H9 (cell line): Measurements from ENCODE around the gene TRABD2B. TPM values are rescaled to one million over a fixed set of nuclear protein-coding genes. Genes with fewer than 3 reads are reported as not detected.

Experiments used
- DNase-seq: peaks from one replicate; pipeline ENCODE4 v3.0.0-alpha.2; 2017
- H2AFZ ChIP-seq: one replicate; pipeline ENCODE4 v1.6.1; 2013; ENCODE audit warnings: mild to moderate bottlenecking, low read length, control low read depth, moderate library complexity
- H2AK5ac ChIP-seq: 2 replicates; pipeline ENCODE4 v1.6.1; 2013; ENCODE audit warnings: low read length, control low read depth, mixed read lengths; ENCODE audit not compliant: insufficient read length
- H2BK120ac ChIP-seq: one replicate; pipeline ENCODE4 v1.6.1; 2013; ENCODE audit warnings: low read depth, mild to moderate bottlenecking, low read length, control low read depth, inconsistent platforms; ENCODE audit not compliant: poor library complexity, severe bottlenecking
- H2BK12ac ChIP-seq: 2 replicates; pipeline ENCODE4 v1.6.1; 2013; ENCODE audit warnings: low read length, control low read depth, mixed read lengths, low read depth; ENCODE audit not compliant: insufficient read length
- H2BK15ac ChIP-seq: 2 replicates; pipeline ENCODE4 v1.6.1; 2013; ENCODE audit warnings: low read depth, low read length, control low read depth
- H2BK20ac ChIP-seq: one replicate; pipeline ENCODE4 v1.6.1; 2013; ENCODE audit warnings: low read depth, mild to moderate bottlenecking, low read length, control low read depth, inconsistent platforms; ENCODE audit not compliant: poor library complexity, severe bottlenecking
- H2BK5ac ChIP-seq: 2 replicates; pipeline ENCODE4 v1.6.1; 2013; ENCODE audit warnings: low read length, control low read depth, mixed read lengths; ENCODE audit not compliant: insufficient read length
- H3K14ac ChIP-seq: 2 replicates; pipeline ENCODE4 v1.6.1; 2013; ENCODE audit warnings: low read length, control low read depth; ENCODE audit not compliant: insufficient read depth
- H3K18ac ChIP-seq: 2 replicates; pipeline ENCODE4 v1.6.1; 2013; ENCODE audit warnings: low read depth, mild to moderate bottlenecking, mixed read lengths, low read length, control low read depth; ENCODE audit not compliant: insufficient read length
- H3K23ac ChIP-seq: 2 replicates; pipeline ENCODE4 v1.6.1; 2013; ENCODE audit warnings: low read length, control low read depth, mixed read lengths, low read depth; ENCODE audit not compliant: insufficient read length
- H3K23me2 ChIP-seq: 2 replicates; pipeline ENCODE4 v1.6.1; 2013; ENCODE audit warnings: low read depth, mild to moderate bottlenecking, mixed read lengths, low read length, control low read depth; ENCODE audit not compliant: insufficient read length, poor library complexity, severe bottlenecking
- H3K27ac ChIP-seq: 2 replicates; pipeline ENCODE4 v1.5.1; 2013; ENCODE audit warnings: low read length, control low read depth, mixed read lengths, low read depth; ENCODE audit not compliant: insufficient read length
- H3K27me3 ChIP-seq: 2 replicates; pipeline ENCODE4 v1.6.1; 2013; ENCODE audit warnings: low read length, control low read depth, inconsistent platforms; ENCODE audit not compliant: insufficient read depth
- H3K4ac ChIP-seq: 2 replicates; pipeline ENCODE4 v1.6.1; 2013; ENCODE audit warnings: low read depth, mild to moderate bottlenecking, control low read depth, inconsistent platforms, low read length, moderate library complexity
- H3K4me1 ChIP-seq: 2 replicates; pipeline ENCODE4 v1.6.1; 2013; ENCODE audit warnings: low read length, control low read depth, inconsistent platforms; ENCODE audit not compliant: insufficient read depth
- H3K4me2 ChIP-seq: 2 replicates; pipeline ENCODE4 v1.6.1; 2013; ENCODE audit warnings: low read length, control low read depth, mixed read lengths; ENCODE audit not compliant: insufficient read length, insufficient read depth
- H3K56ac ChIP-seq: 2 replicates; pipeline ENCODE4 v1.6.1; 2013; ENCODE audit warnings: low read depth, mild to moderate bottlenecking, mixed read lengths, low read length, control low read depth; ENCODE audit not compliant: insufficient read length
- H3K79me1 ChIP-seq: 2 replicates; pipeline ENCODE4 v1.6.1; 2013; ENCODE audit warnings: low read depth, mild to moderate bottlenecking, moderate library complexity, low read length, control low read depth, inconsistent platforms; ENCODE audit not compliant: insufficient read depth, poor library complexity, severe bottlenecking
- H3K79me2 ChIP-seq: 2 replicates; pipeline ENCODE4 v1.6.1; 2013; ENCODE audit warnings: low read length, control low read depth, inconsistent platforms; ENCODE audit not compliant: insufficient read depth
- H3K9ac ChIP-seq: 2 replicates; pipeline ENCODE4 v1.6.1; 2013; ENCODE audit warnings: low read length, control low read depth, mixed read lengths; ENCODE audit not compliant: insufficient read length; ENCODE audit errors: extremely low read depth
- H3K9me3 ChIP-seq: one replicate; pipeline ENCODE4 v1.6.1; 2013; ENCODE audit warnings: low read depth, low read length, inconsistent platforms; ENCODE audit not compliant: control insufficient read depth
- H3T11ph ChIP-seq: one replicate; pipeline ENCODE4 v1.6.1; 2013; ENCODE audit warnings: mild to moderate bottlenecking, low read length, control low read depth, inconsistent platforms
- H4K20me1 ChIP-seq: one replicate; pipeline ENCODE4 v1.6.1; 2013; ENCODE audit not compliant: control insufficient read depth, insufficient read length, insufficient read depth
- H4K5ac ChIP-seq: 2 replicates; pipeline ENCODE4 v1.6.1; 2013; ENCODE audit warnings: low read depth, mild to moderate bottlenecking, mixed read lengths, low read length, control low read depth; ENCODE audit not compliant: insufficient read length
- H4K8ac ChIP-seq: replicated peaks from 2 replicates; pipeline ENCODE4 v1.6.1; 2013; ENCODE audit warnings: low read length, control low read depth, mixed read lengths, low read depth; ENCODE audit not compliant: insufficient read length
- H4K91ac ChIP-seq: 2 replicates; pipeline ENCODE4 v1.6.1; 2013; ENCODE audit warnings: low read depth, mild to moderate bottlenecking, moderate library complexity, mixed read lengths, low read length, control low read depth; ENCODE audit not compliant: insufficient read length
- H3K27ac Mint-ChIP-seq, 3 experiments: 2 replicates in 2 of 3; 3 replicates in 1 of 3; pipeline ENCODE4 v1.8.0; 2020 to 2021; ENCODE audit warnings: mixed read lengths in 3 of 3, mild to moderate bottlenecking in 1 of 3, moderate library complexity in 1 of 3
- H3K27me3 Mint-ChIP-seq: 2 replicates; pipeline ENCODE4 v1.8.0; 2021; ENCODE audit warnings: low read depth, mild to moderate bottlenecking, moderate library complexity, mixed read lengths
- H3K36me3 Mint-ChIP-seq, 3 experiments: 2 replicates in 2 of 3; 3 replicates in 1 of 3; pipeline ENCODE4 v1.8.0; 2020 to 2021; ENCODE audit warnings: low read depth in 3 of 3, mixed read lengths in 3 of 3; ENCODE audit not compliant: insufficient read depth in 1 of 3
- H3K4me1 Mint-ChIP-seq, 2 experiments: 2 replicates each; pipeline ENCODE4 v1.8.0; 2020; ENCODE audit warnings: mixed read lengths in 2 of 2
- H3K4me3 Mint-ChIP-seq, 2 experiments: 2 replicates in 1 of 2; 3 replicates in 1 of 2; pipeline ENCODE4 v1.8.0; 2020 to 2021; ENCODE audit warnings: mild to moderate bottlenecking in 2 of 2, mixed read lengths in 2 of 2, moderate library complexity in 1 of 2
- H3K9me3 Mint-ChIP-seq, 2 experiments: 2 replicates in 1 of 2; 3 replicates in 1 of 2; pipeline ENCODE4 v1.8.0; 2020; ENCODE audit warnings: mild to moderate bottlenecking in 2 of 2, mixed read lengths in 2 of 2, moderate library complexity in 1 of 2
- CTCF ChIP-seq: fragments of 200-600 bp; sonication (generic); conservative IDR thresholded peaks from 3 replicates; pipeline ENCODE4 v1.8.0; 2021; ENCODE audit warnings: antibody characterized with exemption, mild to moderate bottlenecking
- total RNA-seq: library from RNA; stranded (reverse); gene quantifications from 2 replicates; pipeline ENCODE4 v1.2.1, GENCODE V29; 2021

Gene TRABD2B
- total RNA-seq, 1 experiment from 2014 or later: 2.3 TPM

GRCh38 chr1:47793563-47793962 is 203.6 kb downstream of the TRABD2B start:
- Histone ChIP-seq H2AK5ac (no peak overlapping the region), H3K23me2 (no peaks in the 10 kb centered on the region), H3K4me1 (no peaks in the 10 kb centered on the region), H3K23ac (no peak overlapping the region), H3K4me2 (no peak overlapping the region), H3K14ac (no peak overlapping the region), H4K91ac (no peak overlapping the region), H4K20me1 (no peaks in the 10 kb centered on the region), H3K9ac (no peak overlapping the region), H2BK12ac (no peak overlapping the region), H3K79me2 (no peaks in the 10 kb centered on the region), H3K56ac (no peak overlapping the region), H3K18ac (no peak overlapping the region), H3K9me3 (no peaks in the 10 kb centered on the region), H3K27ac (no peak overlapping the region), H3T11ph (no peak overlapping the region), H2BK5ac (no peak overlapping the region), H4K8ac (no peak overlapping the region), H3K4ac (no peak overlapping the region), H2AFZ (no peak overlapping the region), H2BK15ac (no peak overlapping the region), H2BK20ac (no peak overlapping the region), H4K5ac (no peak overlapping the region), H3K27me3 (no peaks in the 10 kb centered on the region), H2BK120ac (no peak overlapping the region), H3K79me1 (no peaks in the 10 kb centered on the region)
- no peak for DNase-seq
- Mint-ChIP-seq H3K27me3 (no peaks in the 10 kb centered on the region; the same call in 1 of the 2 replicates), H3K36me3 (no peaks in the 10 kb centered on the region), H3K4me3 (no peak overlapping the region), H3K4me1 (no peaks in the 10 kb centered on the region), H3K27ac (no peak overlapping the region), H3K9me3 (no peaks in the 10 kb centered on the region)
- no peak for TF ChIP-seq CTCF
